ENCODE data around the gene CFAP99. TPM values are rescaled to one million over a fixed set of nuclear protein-coding genes. Genes with fewer than 3 reads are reported as not detected.

Gene CFAP99
- total RNA-seq, 6 donors from 2014 or later: 0.57 to 24.7 (median 9.3) TPM

DNA sequence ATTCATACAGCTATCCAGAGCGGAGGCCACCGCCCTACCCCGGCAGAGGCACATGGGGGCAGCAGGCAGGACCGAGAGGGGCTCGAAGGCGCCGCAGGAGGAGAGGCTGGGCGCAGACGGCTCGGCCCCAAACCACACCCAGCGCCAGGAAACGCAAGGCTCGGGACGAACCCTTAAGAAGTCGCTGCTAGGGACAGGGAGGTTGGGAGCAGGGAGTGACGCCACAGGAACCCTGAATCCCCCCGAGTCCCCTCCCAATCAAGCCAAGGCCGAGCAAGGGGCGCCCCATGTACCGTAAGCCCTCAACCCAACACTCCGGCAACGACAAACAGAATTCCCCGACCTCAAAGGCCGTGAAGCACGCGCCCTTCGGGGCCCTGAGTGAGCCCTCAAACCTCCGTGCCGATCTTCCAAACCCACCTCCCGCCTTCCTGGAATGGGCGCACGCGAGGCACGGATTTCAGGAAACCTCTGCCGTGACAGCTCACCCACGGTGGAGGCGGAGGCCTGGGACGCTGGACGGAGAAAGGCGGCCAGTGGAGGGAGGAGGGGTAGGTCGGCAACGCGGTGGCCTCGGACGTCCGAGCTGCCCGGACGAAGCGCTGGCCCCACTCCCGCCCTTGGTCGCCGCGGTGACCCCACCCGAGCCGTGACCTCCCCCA lies 2.1 kb upstream of the CFAP99 start:
- TF ChIP-seq, protein P1, sequence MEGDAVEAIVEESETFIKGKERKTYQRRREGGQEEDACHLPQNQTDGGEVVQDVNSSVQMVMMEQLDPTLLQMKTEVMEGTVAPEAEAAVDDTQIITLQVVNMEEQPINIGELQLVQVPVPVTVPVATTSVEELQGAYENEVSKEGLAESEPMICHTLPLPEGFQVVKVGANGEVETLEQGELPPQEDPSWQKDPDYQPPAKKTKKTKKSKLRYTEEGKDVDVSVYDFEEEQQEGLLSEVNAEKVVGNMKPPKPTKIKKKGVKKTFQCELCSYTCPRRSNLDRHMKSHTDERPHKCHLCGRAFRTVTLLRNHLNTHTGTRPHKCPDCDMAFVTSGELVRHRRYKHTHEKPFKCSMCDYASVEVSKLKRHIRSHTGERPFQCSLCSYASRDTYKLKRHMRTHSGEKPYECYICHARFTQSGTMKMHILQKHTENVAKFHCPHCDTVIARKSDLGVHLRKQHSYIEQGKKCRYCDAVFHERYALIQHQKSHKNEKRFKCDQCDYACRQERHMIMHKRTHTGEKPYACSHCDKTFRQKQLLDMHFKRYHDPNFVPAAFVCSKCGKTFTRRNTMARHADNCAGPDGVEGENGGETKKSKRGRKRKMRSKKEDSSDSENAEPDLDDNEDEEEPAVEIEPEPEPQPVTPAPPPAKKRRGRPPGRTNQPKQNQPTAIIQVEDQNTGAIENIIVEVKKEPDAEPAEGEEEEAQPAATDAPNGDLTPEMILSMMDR (IDR thresholded peaks at IDR 0.05): no peak
- TF ChIP-seq POLR2A (IDR thresholded peaks at IDR 0.05): no peak
- TF ChIP-seq EP300 (IDR thresholded peaks at IDR 0.05): no peak
- peak in 1 of 2 donors; percentile 32 for TF ChIP-seq POLR2AphosphoS5 (IDR thresholded peaks at IDR 0.05)
- Histone ChIP-seq H3K27ac (peak overlapping the region; percentile 64 to 91 (median 80)), H3K27me3 (peaks cover 0 to 5% (median 2%) of the 10 kb centered on the region in 4 donors), H3K9me3 (no peaks in the 10 kb centered on the region), H3K4me3 (peak overlapping the region; percentile 48 to 93 (median 72)), H3K36me3 (no peaks in the 10 kb centered on the region), H3K4me1 (peaks cover 52 to 67% (median 63%) of the 10 kb centered on the region in 4 donors)
- DNase-seq (peak in 1 of 2 donors; percentile 80), ATAC-seq (ENCODE audit: low FRiP score in 2 of 2) (no peak)
- 4% methylated on average over 22 to 34 of the region's 55 CpGs for WGBS, 2 donors

DNA sequence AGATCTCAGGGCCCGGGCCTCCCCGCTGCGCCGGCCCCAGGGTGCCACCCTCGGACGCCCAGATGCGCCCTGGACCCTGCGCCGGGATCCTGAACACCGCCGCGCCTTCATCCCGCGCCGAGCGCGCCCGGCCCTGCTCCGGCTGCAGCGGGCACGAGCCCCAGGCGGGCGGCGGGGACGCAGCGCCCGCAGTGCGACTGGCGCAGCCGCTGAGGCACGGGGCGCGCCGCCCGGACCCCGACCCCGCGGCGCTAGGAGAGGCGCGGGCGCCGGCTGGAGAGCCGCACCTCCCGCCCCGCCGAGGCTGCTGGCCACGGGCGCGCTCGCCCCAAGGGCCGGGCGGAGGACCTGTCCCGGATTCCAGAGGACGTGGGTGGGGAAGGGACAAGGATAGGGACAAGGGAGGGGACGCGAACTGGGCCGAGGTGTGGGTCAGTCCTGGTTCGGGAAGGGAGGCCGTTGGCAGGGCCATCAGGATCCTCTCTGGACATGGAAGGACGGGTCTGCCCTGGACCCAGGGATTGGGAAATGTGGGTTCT lies 1.5 kb upstream of the CFAP99 start:
- no peak for TF ChIP-seq EP300 (IDR thresholded peaks at IDR 0.05)
- Histone ChIP-seq H3K4me1 (peaks cover 46 to 61% (median 57%) of the 10 kb centered on the region in 4 donors), H3K4me3 (peak overlapping the region; percentile 48 to 93 (median 72)), H3K27me3 (peaks cover 0 to 5% (median 2%) of the 10 kb centered on the region in 4 donors), H3K27ac (peak overlapping the region; percentile 74 to 91 (median 80)), H3K9me3 (no peaks in the 10 kb centered on the region), H3K36me3 (no peaks in the 10 kb centered on the region)
- DNase-seq: peak in 1 of 2 donors; percentile 89
- ATAC-seq (ENCODE audit: low FRiP score in 2 of 2): no peak
- 0% methylated on average over 6 to 25 of the region's 61 CpGs for WGBS, 2 donors

DNA sequence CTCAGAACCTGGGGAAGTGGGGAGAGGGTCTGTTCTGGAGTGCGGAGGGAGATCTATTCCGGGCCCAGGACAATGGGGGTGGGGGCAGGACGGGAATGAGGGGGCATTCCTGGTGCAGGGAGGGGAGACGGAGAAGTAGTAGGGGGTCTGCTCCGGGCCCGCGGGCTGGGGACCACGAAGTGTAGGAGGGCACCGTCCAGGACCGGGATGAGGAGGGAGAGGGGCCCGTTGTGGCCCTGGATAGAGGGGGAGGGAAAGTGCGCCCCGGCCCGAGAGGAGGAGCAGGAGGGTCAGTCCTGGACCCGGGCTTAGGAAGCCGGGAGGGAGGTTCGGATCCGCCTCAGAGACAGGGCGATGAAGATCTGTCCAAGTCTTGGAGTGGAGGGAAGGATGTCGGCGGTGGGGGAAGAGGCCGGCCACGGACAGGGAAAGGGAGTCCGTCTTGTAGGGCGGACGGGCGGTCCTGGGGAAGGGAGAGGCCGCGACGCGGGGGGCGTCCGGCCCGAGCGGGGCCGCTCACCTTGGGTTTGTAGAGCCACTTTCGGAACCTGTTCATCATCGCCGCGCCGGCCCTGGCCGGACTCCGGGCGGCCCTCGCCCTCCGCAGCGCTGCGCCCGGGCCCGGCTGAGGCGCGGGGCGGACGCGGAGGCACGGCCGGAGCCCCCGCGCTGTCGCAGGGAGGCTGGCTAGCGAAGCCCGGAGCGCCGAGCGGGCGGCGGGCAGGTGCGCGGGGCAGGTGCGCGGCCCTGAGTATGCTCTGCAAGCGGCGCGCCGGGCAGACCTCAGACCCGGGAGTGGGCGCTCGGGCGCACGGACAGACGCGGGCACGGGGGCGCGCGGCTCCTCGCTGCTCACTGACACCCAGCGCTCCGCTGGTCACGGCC lies 748 bp upstream of the CFAP99 start, which contains the start of gene ZFYVE28:
Gene ZFYVE28, minus strand, starts transcription at position 881 of the 885 bp plus-strand sequence. Its CDS starts 322 bp downstream, at position 559.
- Histone ChIP-seq H3K4me1 (peaks cover 39 to 54% (median 50%) of the 10 kb centered on the region in 4 donors), H3K36me3 (no peaks in the 10 kb centered on the region), H3K9me3 (no peaks in the 10 kb centered on the region), H3K27ac (peak within 1 kb of the TSS; percentile 44 to 85 (median 61)), H3K27me3 (peaks cover 0 to 5% (median 2%) of the 10 kb centered on the region in 4 donors), H3K4me3 (peak within 1 kb of the TSS; percentile 40 to 93 (median 72))
- 2 to 4% methylated on average over 20 to 38 of the region's 90 CpGs for WGBS, 2 donors
- TF ChIP-seq, protein P1 (IDR thresholded peaks at IDR 0.05): peak in 1 of 6 experiments; percentile 23
- TF ChIP-seq POLR2A (IDR thresholded peaks at IDR 0.05): peak in 1 of 4 donors; percentile 56
- TF ChIP-seq POLR2AphosphoS5 (IDR thresholded peaks at IDR 0.05): no peak
- TF ChIP-seq EP300 (IDR thresholded peaks at IDR 0.05): no peak
- DNase-seq (no peak), ATAC-seq (ENCODE audit: low FRiP score in 2 of 2) (peak in 1 of 2 donors; percentile 8)

DNA sequence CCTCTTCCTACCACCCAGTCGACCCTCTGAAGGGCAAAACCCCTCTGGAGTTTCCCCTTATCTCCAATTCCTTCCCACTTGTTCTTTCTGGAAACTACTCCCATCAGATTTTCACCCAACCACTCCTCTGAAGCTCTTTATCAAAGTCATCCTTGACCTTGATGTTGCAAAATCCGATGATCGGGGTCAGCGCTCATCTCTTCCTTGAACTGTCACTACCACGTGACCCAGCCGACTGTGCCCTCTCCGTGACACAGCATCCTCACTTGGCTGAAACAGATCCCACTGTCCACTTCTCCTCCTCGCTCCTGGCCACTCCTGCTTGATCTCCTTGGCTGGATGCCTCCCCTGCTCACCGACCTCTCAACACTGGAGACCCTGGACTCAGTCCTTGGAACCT lies 1.1 kb downstream of the CFAP99 start:
- Histone ChIP-seq H3K4me1 (peaks cover 23 to 36% (median 33%) of the 10 kb centered on the region in 4 donors), H3K4me3 (no peak overlapping the region), H3K27ac (no peak overlapping the region), H3K9me3 (no peaks in the 10 kb centered on the region), H3K36me3 (no peaks in the 10 kb centered on the region), H3K27me3 (peaks cover 0 to 5% (median 2%) of the 10 kb centered on the region in 4 donors)
- DNase-seq (peak in 1 of 2 donors; percentile 48), ATAC-seq (ENCODE audit: low FRiP score in 2 of 2) (no peak)
- TF ChIP-seq POLR2AphosphoS5 (IDR thresholded peaks at IDR 0.05) (no peak), POLR2A (IDR thresholded peaks at IDR 0.05) (no peak)
- TF ChIP-seq, protein P1 (IDR thresholded peaks at IDR 0.05): no peak
- WGBS, 2 donors: 50 to 52% methylated on average over 9 of the region's 9 CpGs

DNA sequence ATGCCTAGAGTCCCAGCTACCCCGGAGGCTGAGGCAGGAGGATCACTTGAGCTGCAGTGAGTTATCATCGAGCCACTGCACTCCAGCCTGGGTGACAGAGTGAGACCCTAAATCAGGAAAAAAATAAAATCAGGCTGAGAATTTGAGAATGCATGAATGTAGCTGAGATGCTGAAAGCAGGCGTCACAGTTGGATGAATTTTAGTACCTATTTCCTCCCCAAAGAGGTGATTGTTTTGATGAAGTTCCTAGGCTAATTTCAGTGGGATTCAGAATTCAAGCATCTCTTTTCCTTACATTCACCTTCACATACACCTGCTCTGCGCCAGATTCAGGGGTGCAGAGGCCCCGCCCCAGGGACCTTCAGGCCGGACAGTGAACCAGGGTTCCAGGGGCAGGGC lies 3.2 kb downstream of the CFAP99 start:
- no peak for ATAC-seq (ENCODE audit: low FRiP score in 2 of 2)
- DNase-seq: no peak
- H3K27me3 ChIP-seq: peaks cover 0 to 3% (median 1%) of the 10 kb centered on the region in 4 donors

More for the DNA sequence above, 3.2 kb downstream of the CFAP99 start:
- H3K9me3 ChIP-seq: no peaks in the 10 kb centered on the region
- H3K4me3 ChIP-seq: no peak overlapping the region
- TF ChIP-seq, protein P1 (IDR thresholded peaks at IDR 0.05): no peak
- TF ChIP-seq EP300 (IDR thresholded peaks at IDR 0.05) (no peak), POLR2A (IDR thresholded peaks at IDR 0.05) (no peak), POLR2AphosphoS5 (IDR thresholded peaks at IDR 0.05) (no peak)
- 79 to 94% methylated on average over 6 of the region's 6 CpGs for WGBS, 2 donors
- peaks cover 17 to 21% (median 19%) of the 10 kb centered on the region in 4 donors for H3K4me1 ChIP-seq
- no peaks in the 10 kb centered on the region for H3K36me3 ChIP-seq
- H3K27ac ChIP-seq: no peak overlapping the region
